CD4-positive, alpha-beta memory T cell (primary cell): Measurements from ENCODE around the gene CMIP. TPM values are rescaled to one million over a fixed set of nuclear protein-coding genes. Genes with fewer than 3 reads are reported as not detected.
A peak's percentile ranks its signal among the peaks of the same experiment; 100 is the strongest.
"Not testable (repeated sequence)": the region's sequence is repeated elsewhere in the genome, so short reads cannot be mapped to it uniquely, and the experiment has no call there.

Experiments used
- CTCF ChIA-PET: fragments of 350-600 bp; sonication (Branson Sonifier 250); formaldehyde crosslinking; loops from one replicate; lab custom pipeline; 2021; ENCODE audit warnings: inconsistent platforms; ENCODE audit not compliant: partially characterized antibody; lab: Charles Lee
- POLR2A ChIA-PET: fragments of 350-600 bp; sonication (Branson Sonifier 250); formaldehyde crosslinking; loops from one replicate; lab custom pipeline; 2021; ENCODE audit not compliant: partially characterized antibody; lab: Charles Lee
- DNase-seq, 5 donors: peaks; one replicate each; pipeline versions ENCODE4 v3.0.0 to v3.0.0-alpha.2; 2020 to 2022; ENCODE audit warnings: mixed read lengths in 1 of 5
- H3K27ac ChIP-seq: one replicate; pipeline ENCODE4 v1.7.0; 2013; ENCODE audit warnings: low read depth, low read length
- H3K27me3 ChIP-seq: 2 replicates; pipeline ENCODE4 v1.7.0; 2013; ENCODE audit warnings: mild to moderate bottlenecking, low read length, moderate library complexity; ENCODE audit not compliant: insufficient read depth
- H3K36me3 ChIP-seq: 2 replicates; pipeline ENCODE4 v1.7.0; 2013; ENCODE audit warnings: mild to moderate bottlenecking, low read length, moderate library complexity; ENCODE audit not compliant: insufficient read depth
- H3K4me1 ChIP-seq: 2 replicates; pipeline ENCODE4 v1.7.0; 2013; ENCODE audit warnings: mild to moderate bottlenecking, low read length, moderate library complexity; ENCODE audit not compliant: insufficient read depth
- H3K4me3 ChIP-seq, 2 donors: one replicate each; pipeline ENCODE4 v1.7.0; 2013; ENCODE audit warnings: low read length in 2 of 2, mild to moderate bottlenecking in 1 of 2
- H3K9me3 ChIP-seq, 2 donors: one replicate each; pipeline ENCODE4 v1.7.0; 2013; ENCODE audit warnings: low read length in 2 of 2, control low read depth in 1 of 2; ENCODE audit not compliant: control insufficient read depth in 1 of 2
- H3K27ac Mint-ChIP-seq, 7 donors: one replicate each; pipeline ENCODE4 v1.8.0; 2020 to 2021; ENCODE audit warnings: mixed read lengths in 7 of 7, mild to moderate bottlenecking in 6 of 7, inconsistent platforms in 3 of 7, moderate library complexity in 3 of 7
- H3K27me3 Mint-ChIP-seq, 2 donors: one replicate each; pipeline ENCODE4 v1.8.0; 2020 to 2021; ENCODE audit warnings: mixed read lengths in 2 of 2
- H3K36me3 Mint-ChIP-seq, 2 donors: one replicate each; pipeline ENCODE4 v1.8.0; 2020 to 2021; ENCODE audit warnings: mixed read lengths in 2 of 2, inconsistent platforms in 1 of 2, mild to moderate bottlenecking in 1 of 2
- H3K4me1 Mint-ChIP-seq, 4 donors: one replicate each; pipeline ENCODE4 v1.8.0; 2020 to 2021; ENCODE audit warnings: mixed read lengths in 4 of 4, mild to moderate bottlenecking in 1 of 4
- H3K4me3 Mint-ChIP-seq, 8 donors: one replicate each; pipeline ENCODE4 v1.8.0; 2020 to 2021; ENCODE audit warnings: mixed read lengths in 8 of 8, mild to moderate bottlenecking in 7 of 8, moderate library complexity in 6 of 8, inconsistent platforms in 3 of 8
- H3K9me3 Mint-ChIP-seq, 8 donors: one replicate each; pipeline ENCODE4 v1.8.0; 2020 to 2021; ENCODE audit warnings: mixed read lengths in 8 of 8, mild to moderate bottlenecking in 5 of 8, inconsistent platforms in 3 of 8, moderate library complexity in 1 of 8
- intact Hi-C: fragments of 100-400 bp; cut with micrococcal nuclease; formaldehyde crosslinking; loops from one replicate; pipeline ENCODE4 v1.15.1; 2023
- polyA plus RNA-seq, 2 donors: library from polyadenylated mRNA; unstranded; fragments of 300-500 nt; fragmentation: Illumina TruSeq; gene quantifications; one replicate each; pipeline ENCODE4 v1.2.3, GENCODE V29; 2021
- total RNA-seq, 2 experiments: library from RNA; stranded (reverse); gene quantifications; one replicate each; pipeline ENCODE4 v1.2.3, GENCODE V29; 2021

The CMIP gene
- total and polyA plus RNA-seq, 4 experiments from 2014 or later = 0.84 to 36.4 (median 33.2) TPM; not detected in 1

- intact Hi-C loops = no loop called here
- H3K36me3 Mint-ChIP-seq = peaks cover 9 to 11% of the 10 kb centered on the region in 2 donors
Observed at GRCh38 chr16:81686391-81687130, 242.0 kb downstream of the CMIP start.

DNA sequence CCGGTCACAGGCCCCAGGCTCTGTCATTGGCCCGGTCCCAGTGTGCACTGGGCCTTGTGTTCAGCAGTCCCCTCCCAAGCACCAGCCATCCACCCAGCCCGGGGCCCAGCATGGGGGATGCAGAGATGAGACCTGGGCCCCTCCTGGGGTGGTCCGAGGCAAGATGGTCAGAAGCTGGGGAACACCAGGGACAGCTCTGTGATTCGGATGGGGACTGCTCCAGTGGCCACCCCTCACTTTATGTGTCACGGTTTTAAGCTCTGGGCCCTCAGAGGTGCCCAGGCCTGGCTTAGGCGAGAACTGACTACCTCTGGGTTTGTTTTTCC lies 242.5 kb downstream of the CMIP start:
- no peak overlapping the region for H3K27ac ChIP-seq
- H3K4me1 ChIP-seq = no peaks in the 10 kb centered on the region
- H3K4me1 Mint-ChIP-seq = peaks cover 0 to 34% (median 2%) of the 10 kb centered on the region in 4 donors
- intact Hi-C loops = no loop called here
- H3K27me3 Mint-ChIP-seq = no peaks in the 10 kb centered on the region
- CTCF ChIA-PET = no interaction called here
- no peaks in the 10 kb centered on the region for H3K9me3 Mint-ChIP-seq
- H3K36me3 ChIP-seq = peaks cover 5% of the 10 kb centered on the region
- H3K4me3 ChIP-seq = no peak overlapping the region
- no peak overlapping the region for H3K4me3 Mint-ChIP-seq
- H3K36me3 Mint-ChIP-seq = peaks cover 10 to 12% of the 10 kb centered on the region in 2 donors
- H3K27me3 ChIP-seq = no peaks in the 10 kb centered on the region
- POLR2A ChIA-PET = interaction anchor here (0.9 kb wide), 1 partner anchor 11 kb away, joined by 4 read pairs; no protein-coding TSS in a partner anchor
- no peak for DNase-seq
- H3K27ac Mint-ChIP-seq = peak overlapping the region in 1 of 7 donors; percentile 64
- H3K9me3 ChIP-seq = no peaks in the 10 kb centered on the region

More at GRCh38 chr16:81686391-81687130, 242.0 kb downstream of the CMIP start:
- CTCF ChIA-PET = no interaction called here
- no peaks in the 10 kb centered on the region for H3K27me3 Mint-ChIP-seq
- H3K27ac ChIP-seq = no peak overlapping the region
- no peak overlapping the region for H3K27ac Mint-ChIP-seq
- H3K4me3 Mint-ChIP-seq = no peak overlapping the region
- no peak overlapping the region for H3K4me3 ChIP-seq
- H3K4me1 ChIP-seq = no peaks in the 10 kb centered on the region
- POLR2A ChIA-PET = interaction anchor here (0.9 kb wide), 1 partner anchor 11 kb away, joined by 4 read pairs; no protein-coding TSS in a partner anchor
- H3K9me3 Mint-ChIP-seq = no peaks in the 10 kb centered on the region
- peaks cover 0 to 34% (median 2%) of the 10 kb centered on the region in 4 donors for H3K4me1 Mint-ChIP-seq
- H3K9me3 ChIP-seq = no peaks in the 10 kb centered on the region
- H3K36me3 ChIP-seq = no peaks in the 10 kb centered on the region
- DNase-seq = no peak
- H3K27me3 ChIP-seq = no peaks in the 10 kb centered on the region

- Histone ChIP-seq H3K36me3 (peaks cover 16% of the 10 kb centered on the region), H3K27ac (no peak overlapping the region), H3K4me3 (no peak overlapping the region), H3K27me3 (no peaks in the 10 kb centered on the region), H3K9me3 (no peaks in the 10 kb centered on the region), H3K4me1 (no peaks in the 10 kb centered on the region)
- H3K4me3 Mint-ChIP-seq = no peak overlapping the region
- no peaks in the 10 kb centered on the region for H3K9me3 Mint-ChIP-seq
- H3K4me1 Mint-ChIP-seq = peaks cover 0 to 25% (median 2%) of the 10 kb centered on the region in 4 donors
- ChIA-PET CTCF (no interaction called here), POLR2A (interaction anchor here (1.3 kb wide), 1 partner anchor 31 kb away, joined by 4 read pairs; no protein-coding TSS in a partner anchor)
- intact Hi-C loops = no loop called here
- H3K36me3 Mint-ChIP-seq = peaks cover 18 to 22% of the 10 kb centered on the region in 2 donors
- H3K27ac Mint-ChIP-seq = no peak overlapping the region
- H3K27me3 Mint-ChIP-seq = no peaks in the 10 kb centered on the region
- no peak for DNase-seq
Observed at GRCh38 chr16:81688182-81688581, 243.6 kb downstream of the CMIP start.

- intact Hi-C loops, H3K9me3 Mint-ChIP-seq, H3K27ac Mint-ChIP-seq, DNase-seq, H3K4me3 ChIP-seq, H3K9me3 ChIP-seq, H3K4me1 ChIP-seq, H3K27ac ChIP-seq, H3K27me3 ChIP-seq, H3K27me3 Mint-ChIP-seq, H3K4me3 Mint-ChIP-seq, CTCF ChIA-PET: not testable (repeated sequence)
- Mint-ChIP-seq H3K4me1 (peaks cover 0 to 25% (median 2%) of the 10 kb centered on the region in 4 donors), H3K36me3 (peaks cover 19 to 27% of the 10 kb centered on the region in 2 donors)
- peaks cover 22% of the 10 kb centered on the region for H3K36me3 ChIP-seq
- POLR2A ChIA-PET = interaction anchor here (1.3 kb wide), 1 partner anchor 30 kb away, joined by 4 read pairs; no protein-coding TSS in a partner anchor
Observed at GRCh38 chr16:81688839-81689238, 244.2 kb downstream of the CMIP start.

- no peak for DNase-seq
- no peaks in the 10 kb centered on the region for H3K27me3 ChIP-seq
- Mint-ChIP-seq H3K27ac (no peak overlapping the region), H3K9me3 (no peaks in the 10 kb centered on the region), H3K4me3 (no peak overlapping the region), H3K36me3 (peaks cover 34 to 44% of the 10 kb centered on the region in 2 donors), H3K27me3 (no peaks in the 10 kb centered on the region), H3K4me1 (peaks cover 0 to 15% (median 4%) of the 10 kb centered on the region in 4 donors)
- H3K4me3 ChIP-seq = no peak overlapping the region
- H3K9me3 ChIP-seq = no peaks in the 10 kb centered on the region
- CTCF ChIA-PET = interaction anchor here (0.9 kb wide), 1 partner anchor 38 kb away, joined by 3 read pairs; no protein-coding TSS in a partner anchor
- intact Hi-C loops = no loop called here
- POLR2A ChIA-PET = no interaction called here
- H3K4me1 ChIP-seq = no peaks in the 10 kb centered on the region
- H3K36me3 ChIP-seq = peaks cover 34% of the 10 kb centered on the region
- no peak overlapping the region for H3K27ac ChIP-seq
Observed at GRCh38 chr16:81692021-81692420, 247.4 kb downstream of the CMIP start.

DNA sequence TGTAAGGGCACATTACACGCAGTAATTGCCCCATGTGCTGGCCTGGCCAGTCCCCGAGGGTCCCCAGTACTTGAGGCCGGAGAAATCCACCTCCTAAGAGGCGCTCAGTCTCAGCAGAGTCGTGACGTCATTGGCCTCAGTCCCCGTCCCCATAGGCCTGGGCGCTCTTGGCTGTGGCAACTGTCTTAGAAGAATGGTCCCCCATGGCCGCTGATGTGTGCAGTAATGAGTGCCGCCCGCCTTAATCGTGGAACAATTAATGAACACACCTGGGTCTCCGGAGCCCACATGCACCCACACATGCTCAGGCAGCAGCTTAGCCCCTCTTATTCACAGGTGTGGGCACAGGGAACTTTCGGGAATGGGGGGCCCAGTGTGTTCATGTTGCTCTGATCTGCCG lies 248.0 kb downstream of the CMIP start:
- H3K4me3 ChIP-seq = no peak overlapping the region
- H3K4me1 ChIP-seq = no peaks in the 10 kb centered on the region
- H3K27me3 Mint-ChIP-seq = no peaks in the 10 kb centered on the region
- peaks cover 0 to 13% (median 4%) of the 10 kb centered on the region in 4 donors for H3K4me1 Mint-ChIP-seq
- CTCF ChIA-PET = interaction anchor here (0.8 to 5.4 kb wide), 2 partner anchors 31 to 70 kb away, joined by 3 to 34 read pairs; no protein-coding TSS in a partner anchor
- H3K27ac ChIP-seq = no peak overlapping the region
- DNase-seq = no peak
- no peaks in the 10 kb centered on the region for H3K9me3 ChIP-seq
- POLR2A ChIA-PET = no interaction called here
- no peak overlapping the region for H3K4me3 Mint-ChIP-seq
- no peak overlapping the region for H3K27ac Mint-ChIP-seq
- no peaks in the 10 kb centered on the region for H3K9me3 Mint-ChIP-seq
- no peaks in the 10 kb centered on the region for H3K27me3 ChIP-seq
- peaks cover 34% of the 10 kb centered on the region for H3K36me3 ChIP-seq
- intact Hi-C loops = no loop called here
- peaks cover 33 to 46% of the 10 kb centered on the region in 2 donors for H3K36me3 Mint-ChIP-seq

- Histone ChIP-seq H3K36me3 (peaks cover 34% of the 10 kb centered on the region), H3K4me3 (no peak overlapping the region), H3K27me3 (no peaks in the 10 kb centered on the region), H3K9me3 (no peaks in the 10 kb centered on the region), H3K27ac (no peak overlapping the region), H3K4me1 (no peaks in the 10 kb centered on the region)
- Mint-ChIP-seq H3K4me3 (peak overlapping the region in 2 of 8 donors; percentile 3 to 36), H3K9me3 (no peaks in the 10 kb centered on the region), H3K36me3 (peaks cover 31 to 46% of the 10 kb centered on the region in 2 donors), H3K27ac (peak overlapping the region in 2 of 7 donors; percentile 64 to 68), H3K27me3 (no peaks in the 10 kb centered on the region), H3K4me1 (peaks cover 0 to 9% (median 4%) of the 10 kb centered on the region in 4 donors)
- ChIA-PET CTCF (interaction anchor here (0.8 to 5.4 kb wide), 3 partner anchors 30 to 71 kb away, joined by 3 to 34 read pairs (median 3); no protein-coding TSS in a partner anchor), POLR2A (no interaction called here)
- intact Hi-C loops = no loop called here
- DNase-seq = no peak
Observed at GRCh38 chr16:81693041-81693743, 248.6 kb downstream of the CMIP start.
